SK-N-SH (cell line): ENCODE measurements around the gene IFIT5. TPM values are rescaled to one million over a fixed set of nuclear protein-coding genes. Genes with fewer than 3 reads are reported as not detected.

Experiments
- CTCF ChIA-PET: fragments of 300-600, 350-600 bp; formaldehyde crosslinking; extraction: SDS; loops from one replicate; lab custom pipeline; 2021; lab: Yijun Ruan, JAX
- POLR2A ChIA-PET: fragments of 350-600 bp; sonication (Branson Sonifier 250); formaldehyde crosslinking; extraction: SDS; loops from one replicate; lab custom pipeline; 2020; ENCODE audit warnings: antibody characterized with exemption, inconsistent platforms; lab: Yijun Ruan, JAX
- DNase-seq: peaks from one replicate; pipeline ENCODE4 v3.0.0; 2012
- H2AFZ ChIP-seq: fragments of 200-600 bp; sonication (generic); 2 replicates; pipeline ENCODE4 v1.8.1; 2016; ENCODE audit warnings: antibody characterized with exemption, mild to moderate bottlenecking, low read depth
- H3F3A ChIP-seq: fragments of 200-600 bp; sonication (generic); replicated peaks from 2 replicates; pipeline ENCODE3; 2016; ENCODE audit warnings: antibody characterized with exemption, mild to moderate bottlenecking; ENCODE audit not compliant: insufficient read depth
- H3K27ac ChIP-seq, 2 experiments: fragments of 200-500 bp in 1 of 2; fragments of 200-600 bp in 1 of 2; sonication (Bioruptor generic) in 1 of 2; sonication (generic), shearing (Covaris generic) in 1 of 2; 2 replicates each; pipeline versions ENCODE4 v1.5.1 to v1.6.1; 2014 to 2016; ENCODE audit warnings: low read depth in 2 of 2, inconsistent platforms in 1 of 2, low read length in 1 of 2, mild to moderate bottlenecking in 1 of 2, mixed read lengths in 1 of 2
- H3K27me3 ChIP-seq: fragments of 200-600 bp; sonication (generic), shearing (Covaris generic); 2 replicates; pipeline ENCODE4 v1.6.1; 2016; ENCODE audit warnings: mixed run types; ENCODE audit not compliant: insufficient read depth
- H3K36me3 ChIP-seq, 2 experiments: fragments of 200-500 bp in 1 of 2; fragments of 200-600 bp in 1 of 2; sonication (Bioruptor generic) in 1 of 2; sonication (generic) in 1 of 2; replicated peaks in 1 of 2; 2 replicates each; pipeline versions ENCODE3 to v1.5.1; 2014 to 2016; ENCODE audit warnings: low read length in 1 of 2, mild to moderate bottlenecking in 1 of 2; ENCODE audit not compliant: insufficient read depth in 2 of 2, control insufficient read depth in 1 of 2
- H3K4me1 ChIP-seq, 2 experiments: fragments of 200-500 bp in 1 of 2; fragments of 200-600 bp in 1 of 2; sonication (Bioruptor generic) in 1 of 2; sonication (generic), shearing (Covaris generic) in 1 of 2; 2 replicates each; pipeline versions ENCODE4 v1.5.1 to v1.6.1; 2014 to 2016; ENCODE audit warnings: low read depth in 1 of 2, low read length in 1 of 2, mixed run types in 1 of 2; ENCODE audit not compliant: insufficient read depth in 2 of 2, control insufficient read depth in 1 of 2
- H3K4me2 ChIP-seq: fragments of 200-600 bp; sonication (generic), shearing (Covaris generic); 2 replicates; pipeline ENCODE4 v1.6.1; 2017; ENCODE audit warnings: mixed run types
- H3K4me3 ChIP-seq, 2 experiments: fragments of 200-500 bp in 1 of 2; fragments of 200-600 bp in 1 of 2; sonication (Bioruptor generic) in 1 of 2; sonication (generic), shearing (Covaris generic) in 1 of 2; 2 replicates each; pipeline versions ENCODE4 v1.5.1 to v1.8.1; 2014 to 2016; ENCODE audit warnings: low read depth in 2 of 2, inconsistent platforms in 1 of 2, low read length in 1 of 2, mild to moderate bottlenecking in 1 of 2, mixed read lengths in 1 of 2, moderate library complexity in 1 of 2
- H3K79me2 ChIP-seq: fragments of 200-600 bp; sonication (generic); 2 replicates; pipeline ENCODE4 v1.8.1; 2017; ENCODE audit warnings: mild to moderate bottlenecking; ENCODE audit not compliant: insufficient read depth
- H3K9ac ChIP-seq: fragments of 200-600 bp; sonication (generic); 2 replicates; pipeline ENCODE4 v1.6.1; 2017; ENCODE audit warnings: mixed run types
- H3K9me2 ChIP-seq: fragments of 200-600 bp; sonication (generic); 2 replicates; pipeline ENCODE4 v1.6.1; 2017; ENCODE audit warnings: mixed run types
- H3K9me3 ChIP-seq: fragments of 200-600 bp; sonication (generic); 2 replicates; pipeline ENCODE4 v1.6.1; 2017; ENCODE audit warnings: mixed run types, mild to moderate bottlenecking, moderate library complexity
- H4K20me1 ChIP-seq: fragments of 200-600 bp; sonication (generic); 2 replicates; pipeline ENCODE4 v1.6.1; 2017; ENCODE audit warnings: mild to moderate bottlenecking, mixed run types; ENCODE audit not compliant: insufficient read depth
- CTCF ChIP-seq: fragments of 200-600 bp; sonication (generic); IDR thresholded peaks from 2 replicates; pipeline ENCODE4 v1.6.1; 2017; ENCODE audit warnings: antibody characterized with exemption, mild to moderate bottlenecking, moderate library complexity
- EZH2phosphoT487 ChIP-seq: fragments of 200-600 bp; sonication (generic); IDR thresholded peaks from 2 replicates; pipeline ENCODE4 v1.6.1; 2017; ENCODE audit warnings: low read depth, mixed run types, mild to moderate bottlenecking, antibody characterized with exemption, moderate library complexity, borderline replicate concordance
- FOXJ3 ChIP-seq: sonication (generic); formaldehyde crosslinking; IDR thresholded peaks from 2 replicates; pipeline ENCODE4 v1.5.1; 2020; ENCODE audit warnings: mild to moderate bottlenecking, missing genetic modification reagents
- FOXM1 ChIP-seq: IDR thresholded peaks from 2 replicates; pipeline ENCODE4 v1.4.0; 2012; ENCODE audit warnings: low read depth, mild to moderate bottlenecking
- GABPA ChIP-seq: IDR thresholded peaks from 2 replicates; pipeline ENCODE4 v1.4.0; 2012; ENCODE audit warnings: low read depth, mild to moderate bottlenecking
- IRF3 ChIP-seq: fragments of 150-350 bp; IDR thresholded peaks from 2 replicates; pipeline ENCODE4 v1.6.1; 2016; ENCODE audit warnings: mild to moderate bottlenecking, low read depth, low read length
- MAX ChIP-seq: IDR thresholded peaks from 2 replicates; pipeline ENCODE4 v1.4.0; 2012; ENCODE audit warnings: low read depth
- MEF2A ChIP-seq: IDR thresholded peaks from 2 replicates; pipeline ENCODE4 v1.4.0; 2012; ENCODE audit warnings: low read depth, borderline replicate concordance
- MXI1 ChIP-seq: IDR thresholded peaks from 2 replicates; pipeline ENCODE4 v1.6.1; 2012; ENCODE audit warnings: mild to moderate bottlenecking, low read depth, low read length, improper control_type of control experiment
- PBX3 ChIP-seq: IDR thresholded peaks from 2 replicates; pipeline ENCODE4; 2012
- POLR2AphosphoS5 ChIP-seq: IDR thresholded peaks from 2 replicates; pipeline ENCODE4 v1.6.1; 2012; ENCODE audit warnings: low read depth, low read length
- RCOR1 ChIP-seq: fragments of 150-350 bp; IDR thresholded peaks from 2 replicates; pipeline ENCODE4 v1.6.1; 2017; ENCODE audit warnings: antibody characterized with exemption, low read length
- RFX5 ChIP-seq: IDR thresholded peaks from 2 replicates; pipeline ENCODE4 v1.6.1; 2012; ENCODE audit warnings: mild to moderate bottlenecking, improper control_type of control experiment, low read length
- TAF1 ChIP-seq: IDR thresholded peaks from 2 replicates; pipeline ENCODE4 v1.6.1; 2012; ENCODE audit warnings: low read depth, mild to moderate bottlenecking, low read length, moderate library complexity, borderline replicate concordance
- TEAD4 ChIP-seq: IDR thresholded peaks from 2 replicates; pipeline ENCODE4 v1.4.0; 2012; ENCODE audit warnings: mild to moderate bottlenecking, borderline replicate concordance; ENCODE audit not compliant: insufficient read depth
- USF2 ChIP-seq: fragments of 150-350 bp; IDR thresholded peaks from 2 replicates; pipeline ENCODE4 v1.6.1; 2017; ENCODE audit warnings: antibody characterized with exemption, low read length, low read depth, borderline replicate concordance
- YY1 ChIP-seq: IDR thresholded peaks from 2 replicates; pipeline ENCODE4 v1.4.0; 2012; ENCODE audit warnings: low read depth, mild to moderate bottlenecking
- ZBTB33 ChIP-seq: IDR thresholded peaks from 2 replicates; pipeline ENCODE4 v1.4.0; 2012; ENCODE audit warnings: low read depth, borderline replicate concordance
- WGBS: methylation state at CpG from one replicate; pipeline ENCODE4 v1.1.6; 2017; ENCODE audit warnings: low lambda C conversion rate; 5-methylcytosine and 5-hydroxymethylcytosine counted together
- polyA plus RNA-seq, 3 experiments: library from polyadenylated mRNA; depleted of rRNA; stranded (reverse); fragments of >200 nt; gene quantifications; 2 replicates each; pipeline ENCODE4 v1.2.3, GENCODE V29; 2012

The IFIT5 gene
- polyA plus RNA-seq, 1 of the 3 experiments (the other 2 are of a cell fraction) = 2.7 TPM

- H3K9me3 ChIP-seq = no peaks in the 10 kb centered on the region
- TF ChIP-seq IRF3 = no peak
- TF ChIP-seq YY1 = no peak
- no peak for TF ChIP-seq MEF2A
- TF ChIP-seq GABPA = no peak
- no peak for TF ChIP-seq POLR2AphosphoS5
- no peak for TF ChIP-seq USF2
- no peak for TF ChIP-seq FOXM1
- no peak for TF ChIP-seq TEAD4
- no peak for TF ChIP-seq ZBTB33
- no peak for TF ChIP-seq MXI1
- TF ChIP-seq PBX3 = no peak
- no peak for TF ChIP-seq FOXJ3 (CRISPR knock-in tag)
- TF ChIP-seq TAF1 = no peak
- TF ChIP-seq EZH2phosphoT487 = no peak
- TF ChIP-seq RCOR1 = no peak
- TF ChIP-seq RFX5 = no peak
- no peak for TF ChIP-seq MAX
- no peak for TF ChIP-seq CTCF
- TF ChIP-seq, all 33 proteins: peak for 0
- Histone ChIP-seq H3K36me3 (peaks cover 3 to 6% of the 10 kb centered on the region in 2 experiments), H3F3A (peaks cover 6% of the 10 kb centered on the region), H3K9ac (no peak overlapping the region), H3K4me2 (no peak overlapping the region), H3K4me3 (no peak overlapping the region), H3K27ac (no peak overlapping the region), H3K27me3 (no peaks in the 10 kb centered on the region), H3K4me1 (peaks cover 0 to 19% of the 10 kb centered on the region in 2 experiments; a peak in 3 of 4 replicates), H3K9me2 (no peaks in the 10 kb centered on the region), H3K79me2 (no peaks in the 10 kb centered on the region), H2AFZ (peak overlapping the region; percentile 48; the same call in 1 of the 2 replicates), H4K20me1 (no peaks in the 10 kb centered on the region)
- CTCF ChIA-PET = interaction anchor here (1.6 to 2.4 kb wide), 2 partner anchors 131 to 142 kb away, joined by 6 to 7 read pairs; no protein-coding TSS in a partner anchor
- no peak for DNase-seq
- POLR2A ChIA-PET = no interaction called here
- WGBS = 74% methylated on average over 5 of the region's 5 CpGs
Measured at GRCh38 chr10:89425000-89425399, 10.6 kb downstream of the IFIT5 start.
